Osteocyte (in vitro differentiated cells): Measurements from ENCODE around the gene ZNF662. TPM values are rescaled to one million over a fixed set of nuclear protein-coding genes. Genes with fewer than 3 reads are reported as not detected.

Experiments used
- DNase-seq: peaks from one replicate; pipeline ENCODE4 v3.0.0; 2021; ENCODE audit warnings: mixed read lengths; ENCODE audit not compliant: unreplicated experiment; ENCODE audit errors: extremely low spot score
- H3K27ac Mint-ChIP-seq: one replicate; pipeline ENCODE4 v1.8.0; 2021; ENCODE audit warnings: mild to moderate bottlenecking, mixed read lengths; ENCODE audit not compliant: unreplicated experiment
- H3K27me3 Mint-ChIP-seq: one replicate; pipeline ENCODE4 v1.8.0; 2021; ENCODE audit warnings: mixed read lengths; ENCODE audit not compliant: unreplicated experiment
- H3K36me3 Mint-ChIP-seq: one replicate; pipeline ENCODE4 v1.8.0; 2021; ENCODE audit warnings: mixed read lengths; ENCODE audit not compliant: unreplicated experiment
- H3K4me1 Mint-ChIP-seq: one replicate; pipeline ENCODE4 v1.8.0; 2021; ENCODE audit warnings: mixed read lengths; ENCODE audit not compliant: unreplicated experiment
- H3K4me3 Mint-ChIP-seq: one replicate; pipeline ENCODE4 v1.8.0; 2021; ENCODE audit warnings: mild to moderate bottlenecking, moderate library complexity, mixed read lengths; ENCODE audit not compliant: unreplicated experiment
- H3K9me3 Mint-ChIP-seq: one replicate; pipeline ENCODE4 v1.8.0; 2021; ENCODE audit warnings: mixed read lengths; ENCODE audit not compliant: unreplicated experiment
- CTCF ChIP-seq: fragments of 200-600 bp; sonication (generic); IDR thresholded peaks from 2 replicates; pipeline ENCODE4 v1.5.0; 2021; ENCODE audit warnings: antibody characterized with exemption, mild to moderate bottlenecking, moderate library complexity
- total RNA-seq: library from RNA; stranded (reverse); gene quantifications from 2 replicates; pipeline ENCODE4 v1.2.1, GENCODE V29; 2021

ZNF662 gene
- total RNA-seq, 1 donor from 2014 or later: not detected

GRCh38 chr3:42875325-42876151 is 30.4 kb upstream of the ZNF662 start, which contains the start of gene CYP8B1:
CYP8B1 (minus strand) TSS chr3:42875879; CDS start chr3:42875816, 63 bp downstream.
- Mint-ChIP-seq H3K27ac (no peak within 1 kb of the TSS), H3K4me3 (no peak within 1 kb of the TSS), H3K36me3 (no peaks in the 10 kb centered on the region), H3K4me1 (no peaks in the 10 kb centered on the region), H3K27me3 (peaks cover 41% of the 10 kb centered on the region), H3K9me3 (no peaks in the 10 kb centered on the region)
- no peak for TF ChIP-seq CTCF
- no peak for DNase-seq

- Mint-ChIP-seq H3K9me3 (no peaks in the 10 kb centered on the region), H3K4me1 (peaks cover 5% of the 10 kb centered on the region), H3K27me3 (peaks cover 45% of the 10 kb centered on the region), H3K4me3 (no peak overlapping the region), H3K27ac (no peak overlapping the region), H3K36me3 (no peaks in the 10 kb centered on the region)
- TF ChIP-seq CTCF: no peak
- no peak for DNase-seq
Measured at GRCh38 chr3:42876401-42876800, 29.5 kb upstream of the ZNF662 start.

GRCh38 chr3:42876940-42877720 is 28.8 kb upstream of the ZNF662 start:
- no peak for TF ChIP-seq CTCF
- peaks cover 42% of the 10 kb centered on the region for H3K27me3 Mint-ChIP-seq
- peaks cover 7% of the 10 kb centered on the region for H3K4me1 Mint-ChIP-seq
- H3K9me3 Mint-ChIP-seq: no peaks in the 10 kb centered on the region
- H3K27ac Mint-ChIP-seq: no peak overlapping the region
- DNase-seq: no peak
- H3K4me3 Mint-ChIP-seq: no peak overlapping the region
- no peaks in the 10 kb centered on the region for H3K36me3 Mint-ChIP-seq

GRCh38 chr3:42877881-42878280 is 28.1 kb upstream of the ZNF662 start:
- no peak overlapping the region for H3K4me3 Mint-ChIP-seq
- TF ChIP-seq CTCF: no peak
- no peaks in the 10 kb centered on the region for H3K9me3 Mint-ChIP-seq
- H3K4me1 Mint-ChIP-seq: peaks cover 7% of the 10 kb centered on the region
- H3K27ac Mint-ChIP-seq: no peak overlapping the region
- DNase-seq: no peak
- no peaks in the 10 kb centered on the region for H3K36me3 Mint-ChIP-seq
- peaks cover 35% of the 10 kb centered on the region for H3K27me3 Mint-ChIP-seq

- peaks cover 7% of the 10 kb centered on the region for H3K4me1 Mint-ChIP-seq
- peaks cover 30% of the 10 kb centered on the region for H3K27me3 Mint-ChIP-seq
- H3K36me3 Mint-ChIP-seq: no peaks in the 10 kb centered on the region
- H3K9me3 Mint-ChIP-seq: no peaks in the 10 kb centered on the region
- no peak for DNase-seq
- H3K4me3 Mint-ChIP-seq: peak overlapping the region; percentile 81
- no peak overlapping the region for H3K27ac Mint-ChIP-seq
- no peak for TF ChIP-seq CTCF
Measured at GRCh38 chr3:42880183-42880582, 25.8 kb upstream of the ZNF662 start.
